Sigmoid colon (tissue), 7 donors: ENCODE results near the gene SEMA4B. TPM values are rescaled to one million over a fixed set of nuclear protein-coding genes. Genes with fewer than 3 reads are reported as not detected.
A peak's percentile ranks its signal among the peaks of the same experiment; 100 is the strongest.

Source experiments
- DNase-seq: peaks from one replicate; pipeline ENCODE4 v3.0.0-alpha.2; 2019
- H3K27ac ChIP-seq, 4 donors: fragments of 200-600 bp; sonication (generic); one replicate each; pipeline ENCODE4 v1.5.1; 2016 to 2019; ENCODE audit warnings: mild to moderate bottlenecking in 1 of 4
- H3K27me3 ChIP-seq, 3 donors: fragments of 200-600 bp; sonication (generic); one replicate each; pipeline ENCODE4 v1.5.1; 2019; ENCODE audit warnings: mild to moderate bottlenecking in 1 of 3
- H3K36me3 ChIP-seq, 4 donors: fragments of 200-600 bp; sonication (generic); one replicate each; pipeline ENCODE4 v1.5.1; 2016 to 2019
- H3K4me1 ChIP-seq, 4 donors: fragments of 200-600 bp; sonication (generic); one replicate each; pipeline ENCODE4 v1.5.1; 2017 to 2019
- H3K4me3 ChIP-seq, 4 donors: fragments of 200-600 bp; sonication (generic); one replicate each; pipeline ENCODE4 v1.5.1; 2017 to 2019; ENCODE audit warnings: mild to moderate bottlenecking in 2 of 4, moderate library complexity in 1 of 4
- H3K9me3 ChIP-seq, 4 donors: fragments of 200-600 bp in 3 of 4; sonication (generic) in 3 of 4; one replicate each; pipeline versions ENCODE4 v1.5.1 to v1.6.1; 2013 to 2019
- EP300 ChIP-seq, 4 donors: sonication (generic); formaldehyde crosslinking; IDR thresholded peaks; one replicate each; pipeline ENCODE4 v1.6.1; 2017; ENCODE audit warnings: antibody characterized with exemption in 4 of 4
- POLR2A ChIP-seq, 2 donors: fragments of 450-650 bp; IDR thresholded peaks; one replicate each; pipeline ENCODE4 v1.6.1; 2016; ENCODE audit warnings: antibody characterized with exemption in 2 of 2, mild to moderate bottlenecking in 2 of 2, moderate library complexity in 2 of 2
- POLR2AphosphoS5 ChIP-seq, 4 donors: sonication (generic); formaldehyde crosslinking; IDR thresholded peaks; one replicate each; pipeline ENCODE4 v1.6.1; 2017; ENCODE audit warnings: antibody characterized with exemption in 4 of 4
- WGBS, 2 donors: extraction: QIAGEN DNeasy Blood & Tissue Kit; methylation state at CpG; one replicate each; pipeline ENCODE4 v1.1.7; 2013; 5-methylcytosine and 5-hydroxymethylcytosine counted together
- intact Hi-C: fragments of 100-400 bp; cut with DNase I; formaldehyde crosslinking; loops from one replicate; pipeline ENCODE4 v1.15.1; 2023
- polyA plus RNA-seq, 3 donors: library from polyadenylated mRNA; stranded (reverse); fragments of 200-250 nt; gene quantifications; one replicate each; pipeline ENCODE4 v1.2.3, GENCODE V29; 2013
- total RNA-seq, 4 donors: library from RNA; depleted of rRNA; stranded (reverse); fragments of >200 nt; gene quantifications; one replicate each; pipeline ENCODE4 v1.1.0, GENCODE V29; 2016
- TF ChIP-seq, protein P1 (sequence below), 4 experiments: fragments of 450-650 bp in 3 of 4; fragments of 200-600 bp in 1 of 4; IDR thresholded peaks; one replicate each; pipeline ENCODE4 v1.5.1; 2016 to 2019; ENCODE audit warnings: antibody characterized with exemption in 4 of 4, mild to moderate bottlenecking in 3 of 4, moderate library complexity in 2 of 4
- donor health status: healthy with polysubstance abuse.
- donor health status: Bipolar disorder and iron deficiency.
- donor health status: healthy.

SEMA4B gene
- total and polyA plus RNA-seq, 7 donors: 10.6 to 94.5 (median 50.7) TPM

DNA sequence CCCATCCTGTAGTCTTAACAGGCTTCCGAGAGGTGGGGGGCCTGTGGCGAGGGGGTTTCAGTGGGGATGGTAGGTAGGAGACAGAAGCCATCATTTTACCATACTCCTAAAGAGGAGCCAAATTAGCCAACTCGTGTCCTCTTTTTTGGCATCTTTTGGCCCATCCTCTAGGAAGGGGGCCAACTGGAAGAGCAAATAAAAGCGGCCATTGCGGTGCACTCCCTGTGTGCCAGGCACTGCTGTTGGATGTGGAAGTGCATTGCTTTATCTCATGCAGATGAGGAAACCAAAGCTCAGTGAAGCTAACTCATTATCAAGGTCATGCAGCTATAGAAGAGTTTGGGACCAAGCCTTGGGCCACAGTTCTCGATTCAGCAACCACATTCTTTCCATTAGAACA, 6.1 kb downstream of the SEMA4B start:
- no peaks in the 10 kb centered on the region for H3K9me3 ChIP-seq
- peaks cover 0 to 78% (median 68%) of the 10 kb centered on the region in 4 donors for H3K4me1 ChIP-seq
- peaks cover 0 to 42% (median 4%) of the 10 kb centered on the region in 4 donors for H3K36me3 ChIP-seq
- TF ChIP-seq, protein P1, sequence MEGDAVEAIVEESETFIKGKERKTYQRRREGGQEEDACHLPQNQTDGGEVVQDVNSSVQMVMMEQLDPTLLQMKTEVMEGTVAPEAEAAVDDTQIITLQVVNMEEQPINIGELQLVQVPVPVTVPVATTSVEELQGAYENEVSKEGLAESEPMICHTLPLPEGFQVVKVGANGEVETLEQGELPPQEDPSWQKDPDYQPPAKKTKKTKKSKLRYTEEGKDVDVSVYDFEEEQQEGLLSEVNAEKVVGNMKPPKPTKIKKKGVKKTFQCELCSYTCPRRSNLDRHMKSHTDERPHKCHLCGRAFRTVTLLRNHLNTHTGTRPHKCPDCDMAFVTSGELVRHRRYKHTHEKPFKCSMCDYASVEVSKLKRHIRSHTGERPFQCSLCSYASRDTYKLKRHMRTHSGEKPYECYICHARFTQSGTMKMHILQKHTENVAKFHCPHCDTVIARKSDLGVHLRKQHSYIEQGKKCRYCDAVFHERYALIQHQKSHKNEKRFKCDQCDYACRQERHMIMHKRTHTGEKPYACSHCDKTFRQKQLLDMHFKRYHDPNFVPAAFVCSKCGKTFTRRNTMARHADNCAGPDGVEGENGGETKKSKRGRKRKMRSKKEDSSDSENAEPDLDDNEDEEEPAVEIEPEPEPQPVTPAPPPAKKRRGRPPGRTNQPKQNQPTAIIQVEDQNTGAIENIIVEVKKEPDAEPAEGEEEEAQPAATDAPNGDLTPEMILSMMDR (IDR thresholded peaks at IDR 0.05): no peak
- TF ChIP-seq EP300 (IDR thresholded peaks at IDR 0.05) (no peak), POLR2A (IDR thresholded peaks at IDR 0.05) (no peak), POLR2AphosphoS5 (IDR thresholded peaks at IDR 0.05) (no peak)
- H3K4me3 ChIP-seq: no peak overlapping the region
- no peak for DNase-seq
- intact Hi-C loops: no loop called here
- no peak overlapping the region for H3K27ac ChIP-seq
- WGBS, 2 donors: 92 to 95% methylated on average over 6 of the region's 6 CpGs
- no peaks in the 10 kb centered on the region for H3K27me3 ChIP-seq

DNA sequence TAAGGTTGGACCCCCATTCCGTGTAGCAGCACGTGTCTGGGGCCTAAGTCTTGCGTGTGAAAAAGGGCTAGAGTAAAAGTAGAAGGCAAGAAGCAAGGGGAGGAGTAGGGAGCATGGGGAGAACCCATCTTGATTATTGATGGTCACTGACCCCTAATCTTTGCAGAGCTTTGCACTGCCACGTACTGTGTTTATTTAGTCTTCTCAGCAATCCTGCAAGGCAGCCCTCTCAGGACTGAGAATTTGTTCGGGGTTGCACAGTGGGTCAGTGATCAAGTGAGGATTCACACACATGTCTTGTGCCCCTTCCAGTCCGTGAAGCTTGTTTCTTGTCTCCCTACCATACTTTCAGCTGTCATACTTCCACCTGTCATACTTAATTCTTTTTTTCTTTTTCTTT, 7.2 kb downstream of the SEMA4B start:
- Histone ChIP-seq H3K4me1 (peaks cover 0 to 78% (median 69%) of the 10 kb centered on the region in 4 donors), H3K36me3 (peaks cover 0 to 42% (median 4%) of the 10 kb centered on the region in 4 donors), H3K27me3 (no peaks in the 10 kb centered on the region), H3K4me3 (no peak overlapping the region), H3K9me3 (no peaks in the 10 kb centered on the region), H3K27ac (no peak overlapping the region)
- no peak for TF ChIP-seq EP300 (IDR thresholded peaks at IDR 0.05)
- TF ChIP-seq POLR2AphosphoS5 (IDR thresholded peaks at IDR 0.05): no peak
- TF ChIP-seq, protein P1 (IDR thresholded peaks at IDR 0.05): no peak
- no peak for TF ChIP-seq POLR2A (IDR thresholded peaks at IDR 0.05)
- WGBS, 2 donors: 92% methylated on average over 6 of the region's 6 CpGs
- intact Hi-C loops: no loop called here
- no peak for DNase-seq

DNA sequence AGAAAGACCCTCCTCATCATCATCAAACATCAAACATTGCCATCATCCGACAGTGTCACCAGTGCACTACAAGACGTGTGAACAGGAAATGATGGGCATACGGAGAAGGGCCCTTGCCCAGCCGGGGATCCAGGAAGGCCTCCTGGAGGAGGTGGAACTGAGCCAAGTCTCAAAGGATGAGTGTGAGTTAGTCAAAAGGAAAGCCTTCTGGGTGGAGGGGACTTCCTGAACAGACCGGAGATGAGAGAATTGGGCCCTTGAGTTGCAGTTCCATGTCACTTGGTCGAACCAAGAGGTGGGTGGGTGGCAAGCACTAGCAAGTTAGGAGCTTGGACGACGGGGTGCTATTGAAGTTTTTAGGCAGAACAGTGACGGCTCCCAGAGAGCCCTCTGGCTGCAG, 8.5 kb downstream of the SEMA4B start:
- no peak for DNase-seq
- intact Hi-C loops: no loop called here
- no peaks in the 10 kb centered on the region for H3K9me3 ChIP-seq
- peaks cover 0 to 42% (median 4%) of the 10 kb centered on the region in 4 donors for H3K36me3 ChIP-seq
- H3K4me1 ChIP-seq: peaks cover 0 to 71% (median 59%) of the 10 kb centered on the region in 4 donors
- WGBS, 2 donors: 68 to 69% methylated on average over 9 of the region's 9 CpGs
- H3K4me3 ChIP-seq: no peak overlapping the region
- TF ChIP-seq, protein P1 (IDR thresholded peaks at IDR 0.05): no peak
- TF ChIP-seq POLR2AphosphoS5 (IDR thresholded peaks at IDR 0.05) (no peak), POLR2A (IDR thresholded peaks at IDR 0.05) (no peak), EP300 (IDR thresholded peaks at IDR 0.05) (no peak)
- H3K27ac ChIP-seq: peak overlapping the region in 3 of 4 donors; percentile 68 to 71 (median 69)
- H3K27me3 ChIP-seq: no peaks in the 10 kb centered on the region

DNA sequence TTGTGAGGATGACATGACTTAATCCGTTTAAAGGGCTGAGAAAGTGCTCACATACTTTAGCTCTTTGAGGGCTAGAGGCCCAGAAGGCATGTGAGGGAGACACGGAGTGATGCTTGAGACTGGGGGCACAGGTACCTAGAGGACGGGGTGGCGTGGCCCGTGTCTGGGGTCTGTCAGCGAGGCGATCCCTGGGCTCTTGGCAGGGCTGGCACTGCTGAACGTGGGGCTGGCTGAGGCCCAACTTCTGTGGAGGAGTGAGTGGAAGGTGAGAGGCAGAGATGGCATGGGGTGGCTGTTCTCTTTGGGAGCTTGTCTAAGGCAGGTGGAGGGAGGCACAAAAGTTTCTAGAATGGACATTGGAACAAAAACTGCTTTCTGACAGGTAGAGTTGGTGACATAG, 9.5 kb downstream of the SEMA4B start:
- DNase-seq: no peak
- no peaks in the 10 kb centered on the region for H3K27me3 ChIP-seq
- H3K27ac ChIP-seq: peak overlapping the region in 3 of 4 donors; percentile 68 to 71 (median 69)
- no peaks in the 10 kb centered on the region for H3K9me3 ChIP-seq
- 80 to 86% methylated on average over 8 of the region's 8 CpGs for WGBS, 2 donors
- H3K4me1 ChIP-seq: peaks cover 0 to 62% (median 51%) of the 10 kb centered on the region in 4 donors
- H3K36me3 ChIP-seq: peaks cover 0 to 36% (median 4%) of the 10 kb centered on the region in 4 donors
- intact Hi-C loops: no loop called here
- TF ChIP-seq, protein P1 (IDR thresholded peaks at IDR 0.05): no peak
- peak in 2 of 4 donors; percentile 11 to 31 for TF ChIP-seq POLR2AphosphoS5 (IDR thresholded peaks at IDR 0.05)
- no peak overlapping the region for H3K4me3 ChIP-seq

DNA sequence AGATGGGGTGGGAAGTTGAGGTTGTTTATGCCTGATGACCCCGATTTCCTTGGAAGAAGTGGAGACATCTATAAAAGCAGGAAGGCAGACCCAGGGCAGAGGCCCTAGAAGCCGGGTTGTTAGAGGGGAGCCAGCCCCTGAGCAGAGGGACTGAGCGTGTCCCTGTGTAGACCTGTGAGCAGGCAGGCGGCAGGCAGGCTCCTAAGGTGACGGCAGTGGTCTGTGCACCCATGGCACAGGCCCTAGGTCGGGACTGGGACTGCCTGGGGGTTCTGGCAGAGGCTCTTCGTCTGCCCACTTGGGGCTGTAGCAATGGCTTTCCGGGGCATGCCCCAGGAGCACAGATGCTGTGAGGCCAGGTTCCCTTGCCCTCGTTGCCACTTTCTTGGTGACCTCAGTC, 9.9 kb downstream of the SEMA4B start:
- intact Hi-C loops: no loop called here
- H3K27me3 ChIP-seq: no peaks in the 10 kb centered on the region
- H3K27ac ChIP-seq: peak overlapping the region; percentile 52 to 71 (median 68)
- no peaks in the 10 kb centered on the region for H3K9me3 ChIP-seq
- H3K36me3 ChIP-seq: peaks cover 0 to 35% (median 4%) of the 10 kb centered on the region in 4 donors
- no peak for DNase-seq
- WGBS, 2 donors: 73 to 85% methylated on average over 9 of the region's 9 CpGs
- TF ChIP-seq EP300 (IDR thresholded peaks at IDR 0.05) (no peak), POLR2AphosphoS5 (IDR thresholded peaks at IDR 0.05) (no peak), POLR2A (IDR thresholded peaks at IDR 0.05) (no peak)
- TF ChIP-seq, protein P1 (IDR thresholded peaks at IDR 0.05): no peak
- peaks cover 0 to 58% (median 48%) of the 10 kb centered on the region in 4 donors for H3K4me1 ChIP-seq
- H3K4me3 ChIP-seq: peak overlapping the region in 1 of 4 donors; percentile 2
